ENCODE measurements around the gene THTPA. TPM values are rescaled to one million over a fixed set of nuclear protein-coding genes. Genes with fewer than 3 reads are reported as not detected.

The THTPA gene
- total RNA-seq, 2 donors from 2014 or later: 22.5 to 45.4 TPM

DNA sequence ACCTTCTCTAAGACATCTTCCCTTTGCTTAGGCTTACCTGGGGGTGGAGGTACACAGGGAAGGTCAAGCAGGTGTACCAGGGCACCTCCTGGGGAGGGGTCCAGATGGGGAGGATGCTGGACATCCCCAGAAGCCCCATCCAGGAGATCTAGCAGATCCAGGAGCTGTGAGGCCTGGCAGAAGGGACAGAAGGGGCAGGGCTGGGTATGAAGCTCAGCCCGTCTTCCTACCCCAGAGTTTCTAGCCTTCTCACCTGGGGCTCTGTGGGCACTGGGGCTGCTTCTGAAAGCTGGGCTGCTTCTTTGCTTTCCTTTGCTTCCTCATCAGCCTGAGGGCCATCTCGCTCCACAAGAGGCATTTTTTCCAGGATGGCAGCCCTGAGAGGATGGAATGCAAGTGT lies 5.2 kb downstream of the THTPA start:
- no peaks in the 10 kb centered on the region for H3K27me3 ChIP-seq (replicated peaks; ENCODE audit: insufficient read depth)
- H3K4me1 ChIP-seq (replicated peaks): peaks cover 6% of the 10 kb centered on the region
- intact Hi-C loops (cut with DNase I): loop anchor here (5.0 to 10.0 kb wide), 2 partner anchors 84 to 236 kb away; partner anchors contain the start of gene PABPN1
- H3K36me3 ChIP-seq: no peaks in the 10 kb centered on the region
- WGBS: 90% methylated on average over 2 of the region's 2 CpGs
- no peak for DNase-seq (ENCODE audit: low spot score)
- no peak overlapping the region for H3K27ac ChIP-seq
- TF ChIP-seq POLR2AphosphoS5 (IDR thresholded peaks at IDR 0.05) (no peak), POLR2A (IDR thresholded peaks at IDR 0.05) (no peak)
- TF ChIP-seq, protein P1, sequence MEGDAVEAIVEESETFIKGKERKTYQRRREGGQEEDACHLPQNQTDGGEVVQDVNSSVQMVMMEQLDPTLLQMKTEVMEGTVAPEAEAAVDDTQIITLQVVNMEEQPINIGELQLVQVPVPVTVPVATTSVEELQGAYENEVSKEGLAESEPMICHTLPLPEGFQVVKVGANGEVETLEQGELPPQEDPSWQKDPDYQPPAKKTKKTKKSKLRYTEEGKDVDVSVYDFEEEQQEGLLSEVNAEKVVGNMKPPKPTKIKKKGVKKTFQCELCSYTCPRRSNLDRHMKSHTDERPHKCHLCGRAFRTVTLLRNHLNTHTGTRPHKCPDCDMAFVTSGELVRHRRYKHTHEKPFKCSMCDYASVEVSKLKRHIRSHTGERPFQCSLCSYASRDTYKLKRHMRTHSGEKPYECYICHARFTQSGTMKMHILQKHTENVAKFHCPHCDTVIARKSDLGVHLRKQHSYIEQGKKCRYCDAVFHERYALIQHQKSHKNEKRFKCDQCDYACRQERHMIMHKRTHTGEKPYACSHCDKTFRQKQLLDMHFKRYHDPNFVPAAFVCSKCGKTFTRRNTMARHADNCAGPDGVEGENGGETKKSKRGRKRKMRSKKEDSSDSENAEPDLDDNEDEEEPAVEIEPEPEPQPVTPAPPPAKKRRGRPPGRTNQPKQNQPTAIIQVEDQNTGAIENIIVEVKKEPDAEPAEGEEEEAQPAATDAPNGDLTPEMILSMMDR (IDR thresholded peaks at IDR 0.05): no peak
- H3K4me3 ChIP-seq: no peak overlapping the region
- H3K9me3 ChIP-seq: no peaks in the 10 kb centered on the region

DNA sequence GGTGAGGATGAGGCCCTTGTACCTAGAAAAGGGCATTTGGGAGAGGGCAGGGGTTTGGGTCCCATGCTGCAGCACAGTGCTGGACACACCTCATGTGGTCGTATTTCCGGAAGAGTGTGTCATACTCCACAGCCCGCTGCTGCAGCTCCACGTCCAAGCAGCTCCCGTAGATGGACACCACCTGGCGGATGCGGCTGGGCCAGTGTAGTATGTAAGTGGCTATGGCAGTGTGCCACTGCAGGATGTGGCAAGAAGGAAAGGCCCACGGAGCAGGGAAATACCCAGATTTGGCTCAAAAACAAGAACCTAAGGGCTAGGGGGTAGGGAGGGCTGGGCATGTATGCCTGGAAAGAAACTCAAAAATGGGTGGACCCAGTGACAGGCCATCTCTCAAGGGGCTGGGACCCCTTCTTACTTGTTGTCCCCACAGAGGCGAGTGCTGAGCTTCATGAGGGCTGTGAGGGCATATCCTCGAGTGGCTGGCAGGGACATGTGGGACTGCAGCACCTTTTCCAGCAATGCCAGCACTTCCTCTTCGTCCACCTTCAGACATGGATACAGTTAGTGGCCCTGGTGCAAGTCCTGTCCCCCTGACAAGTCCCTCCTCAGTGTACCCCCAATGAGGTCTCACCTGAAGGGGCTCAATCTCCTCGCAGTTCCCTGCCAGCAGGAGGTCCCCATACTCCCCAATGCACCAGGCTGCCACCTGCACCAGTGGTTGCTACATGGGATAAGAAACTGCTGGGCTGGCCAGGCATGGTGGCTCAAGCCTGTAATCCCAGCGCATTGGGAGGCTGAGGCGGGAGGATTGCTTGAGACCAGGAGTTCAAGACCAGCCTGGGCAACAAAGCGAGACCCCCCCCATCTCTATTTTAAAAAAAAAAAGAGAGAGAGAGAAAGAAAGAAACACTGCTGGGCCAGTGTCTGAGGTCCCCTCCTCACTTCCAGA lies 6.1 kb downstream of the THTPA start:
- no peaks in the 10 kb centered on the region for H3K27me3 ChIP-seq (replicated peaks; ENCODE audit: insufficient read depth)
- H3K4me3 ChIP-seq: no peak overlapping the region
- intact Hi-C loops (cut with DNase I): loop anchor here (5.0 to 10.0 kb wide), 2 partner anchors 85 to 237 kb away; partner anchors contain the start of gene PABPN1
- no peak overlapping the region for H3K27ac ChIP-seq
- H3K36me3 ChIP-seq: no peaks in the 10 kb centered on the region
- DNase-seq (ENCODE audit: low spot score): no peak
- TF ChIP-seq, protein P1 (IDR thresholded peaks at IDR 0.05): no peak
- TF ChIP-seq POLR2AphosphoS5 (IDR thresholded peaks at IDR 0.05) (no peak), POLR2A (IDR thresholded peaks at IDR 0.05) (no peak)
- no peaks in the 10 kb centered on the region for H3K4me1 ChIP-seq (replicated peaks)
- H3K9me3 ChIP-seq: no peaks in the 10 kb centered on the region
- 74% methylated on average over 15 of the region's 15 CpGs for WGBS

DNA sequence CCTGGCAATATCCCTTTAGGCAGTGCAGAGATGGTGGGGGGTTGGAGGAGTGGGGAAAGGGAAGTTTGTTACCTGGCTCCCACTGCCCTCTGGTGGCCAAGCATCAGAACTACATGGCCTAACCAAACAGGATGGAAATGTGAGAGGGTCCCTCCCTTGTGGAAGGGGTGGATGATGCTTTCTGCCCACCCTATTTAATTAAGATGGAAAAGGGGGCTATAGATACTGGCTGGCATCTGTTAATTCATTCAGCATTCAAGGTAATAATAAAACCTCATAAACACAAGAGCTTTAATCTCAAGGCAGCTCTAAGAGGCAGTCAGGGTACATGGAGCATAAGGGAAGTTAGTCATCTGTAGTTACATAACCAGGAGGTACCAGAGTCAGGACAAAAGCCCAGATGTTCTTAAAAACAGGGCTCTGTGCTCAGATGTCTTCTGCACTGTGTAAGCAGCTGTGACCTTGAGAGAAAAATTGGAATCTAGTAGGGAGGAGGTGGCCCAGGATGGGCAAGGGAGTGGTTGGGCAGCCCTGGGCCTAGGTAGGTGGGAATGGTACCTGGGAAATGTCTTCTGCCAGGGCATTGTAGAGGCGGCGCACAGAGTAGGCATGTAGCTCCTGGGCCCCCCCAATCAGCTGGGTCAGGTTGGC lies 6.9 kb downstream of the THTPA start:
- H3K4me1 ChIP-seq (replicated peaks): no peaks in the 10 kb centered on the region
- no peak overlapping the region for H3K4me3 ChIP-seq
- no peaks in the 10 kb centered on the region for H3K36me3 ChIP-seq
- no peak overlapping the region for H3K27ac ChIP-seq
- H3K27me3 ChIP-seq (replicated peaks; ENCODE audit: insufficient read depth): no peaks in the 10 kb centered on the region
- intact Hi-C loops (cut with DNase I): loop anchor here (5.0 to 10.0 kb wide), 2 partner anchors 86 to 238 kb away; partner anchors contain the start of gene PABPN1
- no peak for TF ChIP-seq POLR2AphosphoS5 (IDR thresholded peaks at IDR 0.05)
- TF ChIP-seq, protein P1 (IDR thresholded peaks at IDR 0.05): peak; percentile 70 to 88 (median 80)
- no peaks in the 10 kb centered on the region for H3K9me3 ChIP-seq
- WGBS: 85% methylated on average over 2 of the region's 2 CpGs
- no peak for DNase-seq (ENCODE audit: low spot score)

DNA sequence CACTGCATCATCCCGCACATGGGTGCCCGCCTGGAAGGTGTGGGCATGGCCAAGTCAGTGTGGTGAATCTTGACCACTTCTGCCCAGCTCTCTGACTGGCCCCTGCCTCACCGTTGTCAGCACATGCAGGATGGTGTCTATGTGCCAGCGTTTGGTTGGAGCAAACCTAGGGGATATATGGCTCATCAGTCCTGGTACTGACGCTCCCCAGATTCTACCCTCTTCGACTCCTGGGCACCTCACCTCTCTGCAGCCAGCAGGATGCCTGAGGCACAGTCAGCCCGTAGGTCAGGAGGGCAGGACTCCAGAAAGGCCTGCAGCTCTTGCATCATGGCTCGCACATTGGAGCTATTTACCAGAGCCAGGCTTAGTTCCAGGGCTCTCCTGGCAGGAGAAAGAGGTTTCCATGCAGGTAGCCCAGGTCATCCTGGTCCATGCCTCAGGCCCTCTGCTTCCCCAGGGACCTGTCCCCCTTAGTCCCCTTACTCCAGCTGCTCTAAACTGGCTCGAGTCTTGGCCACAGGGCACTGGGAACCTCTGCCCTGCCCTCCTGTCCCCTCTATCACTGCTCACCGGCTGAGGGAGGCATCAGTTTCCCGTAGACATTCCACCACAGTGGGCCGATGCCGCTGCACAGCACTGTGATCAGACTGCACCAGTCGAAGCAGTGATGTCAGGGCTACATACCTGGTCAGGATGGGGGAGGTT lies 7.6 kb downstream of the THTPA start:
- H3K36me3 ChIP-seq: no peaks in the 10 kb centered on the region
- intact Hi-C loops (cut with DNase I): loop anchor here (5.0 to 10.0 kb wide), 2 partner anchors 86 to 239 kb away; partner anchors contain the start of gene PABPN1
- no peak overlapping the region for H3K4me3 ChIP-seq
- H3K27ac ChIP-seq: no peak overlapping the region
- TF ChIP-seq, protein P1 (IDR thresholded peaks at IDR 0.05): no peak
- TF ChIP-seq POLR2A (IDR thresholded peaks at IDR 0.05) (no peak), POLR2AphosphoS5 (IDR thresholded peaks at IDR 0.05) (no peak)
- H3K9me3 ChIP-seq: no peaks in the 10 kb centered on the region
- WGBS: 83% methylated on average over 14 of the region's 14 CpGs
- H3K27me3 ChIP-seq (replicated peaks; ENCODE audit: insufficient read depth): no peaks in the 10 kb centered on the region
- DNase-seq (ENCODE audit: low spot score): no peak
- H3K4me1 ChIP-seq (replicated peaks): no peaks in the 10 kb centered on the region
